A673 (cell line): ENCODE data around the gene GLDC.

Experiments
- EZH2 ChIP-seq: fragments of 200-600 bp; sonication (generic); IDR thresholded peaks from 2 replicates; pipeline ENCODE4 v1.6.1; 2017; ENCODE audit warnings: borderline replicate concordance, low read depth, mild to moderate bottlenecking, mixed read lengths, antibody characterized with exemption, low read length; ENCODE audit not compliant: poor library complexity, severe bottlenecking
- TF ChIP-seq, protein P1 (sequence below): fragments of 300-800, 200-600 bp; sonication (generic); conservative IDR thresholded peaks from 2 replicates; pipeline ENCODE4 v1.5.1; 2017; ENCODE audit warnings: low read depth, mild to moderate bottlenecking, antibody characterized with exemption, low read length, moderate library complexity, mixed read lengths

DNA sequence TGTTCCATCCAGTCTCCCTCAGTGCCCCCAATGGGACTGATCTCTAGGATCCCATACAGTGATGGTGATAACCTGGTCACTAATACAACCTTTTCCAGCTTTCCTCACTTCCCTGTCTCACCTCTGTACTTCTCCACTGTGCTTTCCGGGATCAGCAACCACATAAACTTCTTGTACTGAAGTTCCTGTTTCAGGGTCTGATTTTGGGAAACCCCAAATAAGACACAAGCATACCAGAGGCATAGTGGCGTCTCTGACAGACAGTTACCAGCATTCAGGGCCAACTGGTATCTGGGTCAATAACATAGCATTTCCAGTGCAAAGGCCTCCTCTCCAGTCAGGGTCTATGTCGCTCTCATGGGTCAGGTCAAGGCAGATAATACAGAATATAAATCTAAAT lies 64.3 kb downstream of the GLDC start:
- TF ChIP-seq, protein P1, sequence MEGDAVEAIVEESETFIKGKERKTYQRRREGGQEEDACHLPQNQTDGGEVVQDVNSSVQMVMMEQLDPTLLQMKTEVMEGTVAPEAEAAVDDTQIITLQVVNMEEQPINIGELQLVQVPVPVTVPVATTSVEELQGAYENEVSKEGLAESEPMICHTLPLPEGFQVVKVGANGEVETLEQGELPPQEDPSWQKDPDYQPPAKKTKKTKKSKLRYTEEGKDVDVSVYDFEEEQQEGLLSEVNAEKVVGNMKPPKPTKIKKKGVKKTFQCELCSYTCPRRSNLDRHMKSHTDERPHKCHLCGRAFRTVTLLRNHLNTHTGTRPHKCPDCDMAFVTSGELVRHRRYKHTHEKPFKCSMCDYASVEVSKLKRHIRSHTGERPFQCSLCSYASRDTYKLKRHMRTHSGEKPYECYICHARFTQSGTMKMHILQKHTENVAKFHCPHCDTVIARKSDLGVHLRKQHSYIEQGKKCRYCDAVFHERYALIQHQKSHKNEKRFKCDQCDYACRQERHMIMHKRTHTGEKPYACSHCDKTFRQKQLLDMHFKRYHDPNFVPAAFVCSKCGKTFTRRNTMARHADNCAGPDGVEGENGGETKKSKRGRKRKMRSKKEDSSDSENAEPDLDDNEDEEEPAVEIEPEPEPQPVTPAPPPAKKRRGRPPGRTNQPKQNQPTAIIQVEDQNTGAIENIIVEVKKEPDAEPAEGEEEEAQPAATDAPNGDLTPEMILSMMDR = no peak
- TF ChIP-seq EZH2 = no peak
